ENCODE data around the gene TRIM29. TPM values are rescaled to one million over a fixed set of nuclear protein-coding genes. Genes with fewer than 3 reads are reported as not detected.

Gene TRIM29
- total RNA-seq = 1 to 10 TPM; 4.6 to 7.6 (median 6.1) TPM

GRCh38 chr11:120137611-120138521 is at the start of gene TRIM29:
Gene TRIM29, minus strand, starts transcription at chr11:120138113. Its CDS starts 82 bp downstream, at chr11:120138031.
- Histone ChIP-seq H3K9me3 (no peaks in the 10 kb centered on the region), H3K4me3 (no peak within 1 kb of the TSS), H3K4me1 (no peaks in the 10 kb centered on the region), H3K36me3 (no peaks in the 10 kb centered on the region), H3K27me3 (no peaks in the 10 kb centered on the region), H3K27ac (no peak within 1 kb of the TSS)
- intact Hi-C loops (cut with DNase I; ENCODE audit: low total_unique reads) = no loop called here
- TF ChIP-seq POLR2A (IDR thresholded peaks at IDR 0.05) (no peak), CTCF (IDR thresholded peaks at IDR 0.05) (no peak)
- peak in 1 of 2 donors; percentile 12 for DNase-seq

- Histone ChIP-seq H3K4me1 (no peaks in the 10 kb centered on the region), H3K4me3 (no peak overlapping the region), H3K36me3 (no peaks in the 10 kb centered on the region), H3K27ac (peak overlapping the region; percentile 73 to 85), H3K9me3 (no peaks in the 10 kb centered on the region), H3K27me3 (no peaks in the 10 kb centered on the region)
- DNase-seq = peak; percentile 32 to 52
- intact Hi-C loops (cut with DNase I; ENCODE audit: low total_unique reads) = no loop called here
- TF ChIP-seq CTCF (IDR thresholded peaks at IDR 0.05) (no peak), POLR2A (IDR thresholded peaks at IDR 0.05) (no peak)
These were observed 49.1 kb upstream of the TRIM29 start for GRCh38 chr11:120186774-120187591.

GRCh38 chr11:120186456-120186773 is 48.5 kb upstream of the TRIM29 start:
- Histone ChIP-seq H3K27ac (peak overlapping the region; percentile 73 to 85), H3K4me3 (no peak overlapping the region), H3K27me3 (no peaks in the 10 kb centered on the region), H3K9me3 (no peaks in the 10 kb centered on the region), H3K4me1 (no peaks in the 10 kb centered on the region), H3K36me3 (no peaks in the 10 kb centered on the region)
- intact Hi-C loops (cut with DNase I; ENCODE audit: low total_unique reads) = no loop called here
- DNase-seq = no peak
- no peak for TF ChIP-seq CTCF (IDR thresholded peaks at IDR 0.05)
- no peak for TF ChIP-seq POLR2A (IDR thresholded peaks at IDR 0.05)

- H3K27me3 ChIP-seq = no peaks in the 10 kb centered on the region
- H3K4me3 ChIP-seq = no peak overlapping the region
- peak; percentile 18 to 33 for DNase-seq
- TF ChIP-seq CTCF (IDR thresholded peaks at IDR 0.05) (no peak), POLR2A (IDR thresholded peaks at IDR 0.05) (no peak)
- peak overlapping the region; percentile 73 to 85 for H3K27ac ChIP-seq
- H3K9me3 ChIP-seq = no peaks in the 10 kb centered on the region
- no peaks in the 10 kb centered on the region for H3K36me3 ChIP-seq
- intact Hi-C loops (cut with DNase I; ENCODE audit: low total_unique reads) = no loop called here
- H3K4me1 ChIP-seq = no peaks in the 10 kb centered on the region
These were observed 48.0 kb upstream of the TRIM29 start for GRCh38 chr11:120185706-120186455.
